Stimulated activated CD4-positive, alpha-beta T cell treated with anti-CD3 and anti-CD28 coated beads, Interleukin-15, amount 100 ng/mL, for 1 hour (primary cell): ENCODE data around the gene AADAT.
"Not testable (repeated sequence)": the region's sequence is repeated elsewhere in the genome, so short reads cannot be mapped to it uniquely, and the experiment has no call there.

Experiments used
- DNase-seq, 2 donors: peaks; one replicate each; pipeline ENCODE4 v3.0.0-alpha.2; 2020; ENCODE audit warnings: low read depth in 1 of 2, low spot score in 1 of 2

The AADAT gene

DNA sequence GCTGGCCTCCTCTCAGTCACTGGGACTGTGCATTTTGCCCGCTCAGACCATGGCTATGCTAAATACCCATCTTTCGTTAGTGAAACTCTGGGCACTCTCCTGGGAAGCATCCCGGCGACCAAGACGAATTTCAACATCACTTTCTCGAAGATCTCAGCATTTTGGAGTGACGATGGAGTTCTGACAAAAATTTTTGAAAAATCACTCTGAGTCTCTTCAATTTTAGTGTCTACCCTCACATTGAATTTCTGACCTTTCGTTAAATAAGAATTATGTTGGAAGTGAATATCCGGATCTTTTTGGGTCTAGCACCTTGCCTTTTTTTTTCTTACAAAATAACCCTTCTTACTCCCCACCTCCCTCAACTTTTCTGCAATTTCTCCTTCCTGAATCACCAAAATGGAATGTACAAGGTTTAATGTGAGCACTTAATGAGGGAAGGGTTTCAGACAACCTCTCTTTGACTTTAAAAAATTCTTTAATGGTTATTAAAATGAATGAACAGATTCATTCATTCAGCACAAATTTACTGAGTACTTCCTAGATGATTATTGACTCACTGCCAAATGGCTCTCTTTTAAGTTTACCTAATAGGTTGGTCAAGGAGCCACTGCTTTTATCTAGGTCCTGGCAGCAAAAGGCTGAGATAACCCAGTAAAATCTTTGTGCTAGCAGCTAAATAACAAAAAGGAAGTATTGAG lies 746 bp upstream of the AADAT start:
- DNase-seq, result no peak

GRCh38 chr4:170089274-170089667 lies 485 bp downstream of the AADAT start:
- DNase-seq, result no peak

- no peak for DNase-seq
Observed at GRCh38 chr4:170088716-170089115, 1.0 kb downstream of the AADAT start.

DNA sequence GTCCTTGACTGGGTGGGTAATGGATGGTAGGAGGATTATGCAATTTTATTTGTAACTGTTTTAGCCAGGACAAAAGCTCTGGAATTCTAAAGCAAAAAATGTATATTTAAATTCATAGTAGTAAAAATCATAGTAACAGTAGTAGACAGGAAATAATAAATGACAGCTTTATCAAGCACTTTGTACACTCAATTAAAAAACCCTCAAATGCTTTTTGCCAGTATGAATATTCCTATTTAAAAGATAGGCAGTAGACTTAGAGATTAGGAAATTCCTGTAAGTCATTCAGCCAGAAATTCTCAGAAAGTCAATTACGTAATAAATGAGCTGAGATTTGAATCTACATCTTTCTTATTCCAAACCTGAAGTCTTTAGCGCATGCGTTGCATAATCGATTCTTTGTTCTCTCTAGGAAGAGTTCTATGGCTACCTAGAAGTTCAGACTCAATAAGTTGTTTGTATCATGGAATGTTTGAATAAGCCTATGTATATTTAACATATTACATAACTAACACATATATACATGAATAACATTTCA lies 2.5 kb downstream of the AADAT start:
- DNase-seq, result no peak

DNA sequence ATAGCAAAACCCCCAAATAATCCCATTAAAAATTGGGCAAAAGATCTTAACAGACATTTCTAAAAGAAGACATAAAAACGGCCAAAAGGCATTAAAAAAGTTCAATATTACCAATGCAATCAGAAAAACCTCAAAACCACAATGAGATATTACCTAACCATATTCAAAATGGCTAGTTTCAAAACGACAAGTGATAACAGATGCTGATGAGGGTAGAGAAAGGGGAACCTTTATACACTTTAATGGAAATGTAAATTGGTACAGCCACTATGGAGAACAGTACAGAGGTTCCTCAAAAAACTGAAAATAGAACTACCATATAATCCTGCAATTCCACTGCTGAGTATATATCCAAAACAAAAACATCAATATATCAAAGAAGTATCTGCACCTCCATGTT lies 6.2 kb downstream of the AADAT start:
- no peak for DNase-seq

GRCh38 chr4:170080496-170080895 lies 9.3 kb downstream of the AADAT start:
- DNase-seq, result no peak

DNA sequence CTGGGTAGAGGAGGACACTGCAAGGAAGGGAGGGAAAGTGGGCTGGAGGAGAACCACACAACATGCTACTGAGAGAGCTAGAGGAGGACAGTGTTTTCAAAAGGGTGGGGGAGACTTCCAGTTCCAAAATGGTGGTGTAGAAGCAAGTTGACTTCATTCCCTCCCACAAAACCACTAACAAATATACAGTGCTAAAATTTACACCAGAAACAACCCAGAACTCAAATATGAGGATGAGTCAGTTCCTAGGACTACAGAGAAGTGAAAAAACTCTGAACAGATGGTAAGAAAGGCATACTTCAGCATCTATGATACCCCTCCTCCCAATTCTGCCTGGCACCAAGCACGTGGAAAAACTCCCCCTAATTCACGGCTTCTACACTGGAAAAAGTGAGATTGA lies 9.8 kb downstream of the AADAT start:
- no peak for DNase-seq

DNA sequence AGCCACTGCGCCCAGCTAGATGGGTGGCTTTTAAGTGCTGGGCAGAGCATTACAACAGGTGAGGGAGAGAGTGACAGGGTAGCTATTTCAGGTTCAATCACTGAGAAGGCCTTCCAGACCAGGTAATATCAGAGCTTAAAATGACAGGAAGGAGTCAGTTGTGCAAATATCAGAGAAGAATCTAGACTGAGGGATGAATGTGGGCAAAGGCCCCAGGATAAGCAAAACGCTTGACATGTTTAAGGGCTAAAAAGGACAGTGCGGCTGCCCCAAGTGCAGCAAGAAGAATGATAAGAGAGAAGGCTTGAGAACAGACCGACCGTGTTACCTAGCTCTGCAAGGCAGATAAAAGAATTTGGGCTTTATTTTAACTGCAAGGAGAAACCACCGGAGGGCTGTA lies 18.6 kb downstream of the AADAT start:
- DNase-seq, result no peak

- DNase-seq, result no peak
Observed at GRCh38 chr4:170068438-170069128, 21.2 kb downstream of the AADAT start.

GRCh38 chr4:170059421-170059820 lies 30.3 kb downstream of the AADAT start:
- no peak for DNase-seq

- DNase-seq, result no peak
Observed at GRCh38 chr4:170058826-170059225, 30.9 kb downstream of the AADAT start.

- DNase-seq, result no peak
Observed at GRCh38 chr4:170057866-170058265, 31.9 kb downstream of the AADAT start.

DNA sequence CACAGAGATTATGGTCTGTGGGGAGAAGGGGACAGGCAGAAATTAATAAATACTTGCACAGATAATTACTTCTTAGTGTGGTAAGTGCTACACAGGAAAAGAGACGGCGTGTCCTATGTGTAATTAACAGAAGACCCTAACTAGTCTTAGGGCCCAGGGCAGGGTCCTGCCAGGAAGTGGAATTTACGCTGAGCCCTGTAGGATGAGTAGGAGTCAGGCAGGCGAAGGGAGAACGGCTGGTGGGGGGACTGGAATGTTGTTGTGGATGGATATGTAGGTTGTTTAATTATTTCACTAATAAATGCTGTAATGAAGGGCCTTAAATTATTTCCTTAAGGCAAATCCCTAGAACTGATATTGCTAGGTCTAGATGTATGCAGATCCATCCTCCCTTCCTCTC lies 36.8 kb downstream of the AADAT start:
- DNase-seq, result no peak

- no peak for DNase-seq
Observed at GRCh38 chr4:170051402-170051801, 38.4 kb downstream of the AADAT start.

GRCh38 chr4:170049766-170050165 lies 40.0 kb downstream of the AADAT start:
- DNase-seq, result no peak

DNA sequence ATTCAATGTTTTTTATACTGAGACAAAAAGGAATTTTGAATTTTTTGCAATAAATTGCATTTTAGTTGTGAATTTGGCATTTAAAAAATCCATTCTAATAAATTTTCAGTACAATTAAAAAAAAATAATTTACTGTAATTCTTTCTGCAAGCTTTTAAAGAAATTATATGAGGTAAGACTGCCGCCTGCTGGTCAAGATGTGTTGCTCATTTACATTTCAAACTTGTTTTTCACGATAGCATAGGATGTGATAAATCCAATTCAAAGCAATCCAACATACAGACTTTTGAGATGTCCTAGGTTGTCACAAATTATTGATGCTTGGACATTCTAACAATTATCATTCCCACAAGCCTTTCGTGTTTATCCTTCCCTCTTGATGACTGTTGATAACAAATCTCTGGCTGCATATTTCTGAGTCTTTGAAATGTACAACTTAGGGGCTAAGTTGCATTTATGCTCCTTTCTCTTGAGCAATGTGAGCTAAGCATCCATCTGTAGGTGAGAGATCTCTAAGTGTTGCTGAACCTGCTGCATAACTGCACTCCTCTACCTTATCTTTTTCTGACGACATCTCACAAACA lies 41.9 kb downstream of the AADAT start:
- DNase-seq, result no peak

DNA sequence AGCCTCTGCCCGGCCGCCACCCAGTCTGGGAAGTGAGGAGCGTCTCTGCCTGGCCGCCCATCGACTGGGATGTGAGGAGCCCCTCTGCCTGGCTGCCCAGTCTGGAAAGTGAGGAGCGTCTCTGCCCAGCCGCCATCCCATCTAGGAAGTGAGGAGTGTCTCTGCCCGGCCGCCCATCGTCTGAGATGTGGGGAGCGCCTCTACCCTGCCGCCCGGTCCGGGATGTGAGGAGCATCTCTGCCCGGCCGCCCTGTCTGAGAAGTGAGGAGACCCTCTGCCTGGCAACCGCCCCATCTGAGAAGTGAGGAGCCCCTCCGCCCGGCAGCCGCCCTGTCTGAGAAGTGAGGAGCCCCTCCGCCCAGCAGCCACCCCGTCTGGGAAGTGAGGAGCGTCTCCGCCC lies 43.6 kb downstream of the AADAT start:
- not testable (repeated sequence) for DNase-seq

DNA sequence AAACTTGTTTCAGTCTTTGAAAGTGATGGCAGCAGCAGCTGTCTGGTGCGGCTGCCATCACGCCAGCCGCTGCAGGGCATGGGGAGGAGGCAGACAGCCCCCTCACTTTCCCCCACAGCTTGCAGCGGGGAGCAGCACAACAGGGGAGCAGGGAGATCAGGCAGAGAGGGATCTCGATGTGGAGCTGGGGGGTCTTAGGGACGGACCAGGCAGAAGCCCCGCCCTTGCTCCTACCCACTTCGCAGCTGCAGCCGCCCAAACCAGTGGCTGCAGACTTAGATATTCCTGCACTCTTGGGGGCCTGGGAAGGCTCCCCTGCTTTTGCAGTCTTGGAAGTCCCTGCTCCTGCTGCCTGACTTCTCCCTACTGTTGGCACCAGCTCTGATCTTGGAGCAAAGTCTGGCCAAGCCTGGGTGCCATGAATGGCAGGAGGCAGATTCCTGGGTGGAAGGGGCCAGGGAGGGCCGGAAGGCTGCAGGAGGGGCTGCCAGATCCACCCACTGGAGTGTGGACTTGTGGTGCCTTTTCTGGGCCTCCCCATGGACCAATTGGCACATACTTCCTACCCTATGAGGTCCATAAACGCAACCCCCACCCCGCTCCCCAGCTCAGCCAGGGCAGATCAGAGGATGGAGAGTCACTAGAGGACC lies 49.6 kb downstream of the AADAT start:
- DNase-seq, result no peak

- no peak for DNase-seq
Observed at GRCh38 chr4:170038769-170039168, 51.0 kb downstream of the AADAT start.

DNA sequence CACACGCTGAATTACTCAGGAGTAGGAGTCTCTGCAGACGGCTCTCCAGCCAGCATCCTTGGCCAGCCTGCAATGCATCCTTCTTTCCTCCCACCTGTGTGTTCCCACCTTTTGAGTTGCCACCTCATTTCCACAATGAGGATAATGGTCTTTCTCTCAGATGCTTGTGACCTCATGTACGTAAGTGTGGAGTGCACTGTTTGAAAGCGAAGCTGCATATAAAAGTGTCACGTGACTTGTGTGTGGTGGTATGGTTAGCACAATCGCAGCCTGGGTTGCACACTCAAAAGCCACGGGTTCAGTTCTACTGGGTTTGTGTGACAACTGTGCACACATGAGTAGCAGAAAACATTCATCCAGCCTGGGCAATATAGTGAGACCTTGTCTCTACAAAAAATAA lies 51.5 kb downstream of the AADAT start:
- DNase-seq, result no peak

DNA sequence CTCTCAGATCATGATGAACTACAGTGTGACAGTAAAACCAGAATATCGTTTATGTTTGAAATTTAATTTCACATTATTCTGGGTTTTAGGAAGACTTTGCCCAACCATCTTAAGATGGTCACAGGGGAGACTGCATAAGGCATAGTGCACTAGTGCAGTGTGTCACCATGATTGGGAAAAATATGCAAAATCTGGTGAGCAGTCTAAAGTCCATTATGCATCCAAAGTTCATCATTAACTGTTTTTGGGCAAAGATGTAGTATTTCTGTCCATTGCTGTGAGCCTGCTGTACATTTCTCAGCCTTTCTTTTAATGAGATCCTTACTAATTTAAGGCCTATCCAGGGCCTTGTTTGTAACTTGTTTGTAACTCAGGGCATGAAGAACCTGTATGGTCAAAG lies 52.3 kb downstream of the AADAT start:
- DNase-seq, result no peak

DNA sequence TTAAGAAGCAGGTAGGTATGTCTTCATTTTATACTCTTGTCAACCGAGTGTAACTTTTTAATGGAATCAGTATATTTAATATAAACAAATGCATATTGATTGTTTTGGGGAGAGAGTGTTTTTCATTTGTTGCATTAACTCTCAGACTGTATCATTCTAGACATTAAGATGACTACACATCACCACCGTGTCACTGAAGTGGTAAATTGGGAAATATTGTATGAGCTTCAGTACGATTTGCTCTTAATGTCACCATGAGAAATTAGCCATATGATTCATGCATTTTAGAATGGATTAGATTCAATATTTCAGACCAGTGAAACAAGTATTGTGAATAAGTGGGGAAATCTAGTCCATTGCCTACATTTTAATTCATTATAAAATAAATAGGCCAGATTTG lies 53.9 kb downstream of the AADAT start:
- no peak for DNase-seq
